ENCODE data around the gene NAA10. TPM values are rescaled to one million over a fixed set of nuclear protein-coding genes. Genes with fewer than 3 reads are reported as not detected.

The NAA10 gene
- total RNA-seq, 1 donor from 2014 or later = 94.4 TPM

DNA sequence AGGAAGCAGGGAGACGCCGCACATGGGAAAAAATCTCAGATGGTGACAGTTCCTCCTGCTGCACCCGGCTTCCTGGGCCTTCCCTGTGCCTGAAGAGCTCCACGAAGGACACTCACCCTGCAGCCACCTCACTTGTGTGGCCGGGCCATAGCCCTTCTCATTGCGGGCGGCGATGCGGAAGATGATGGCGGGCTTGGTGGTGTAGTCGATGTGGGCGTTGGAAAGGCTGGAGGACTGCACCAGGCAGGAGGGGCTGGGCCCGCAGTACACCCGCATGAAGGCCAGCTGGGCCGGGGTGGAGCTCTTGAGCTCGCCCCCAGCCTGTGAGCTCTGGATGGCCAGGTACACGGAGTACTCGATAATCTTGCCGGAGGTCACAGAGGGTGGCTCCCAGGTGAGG is 15.3 kb upstream of the NAA10 start:
- intact Hi-C loops (cut with micrococcal nuclease) = no loop called here

DNA sequence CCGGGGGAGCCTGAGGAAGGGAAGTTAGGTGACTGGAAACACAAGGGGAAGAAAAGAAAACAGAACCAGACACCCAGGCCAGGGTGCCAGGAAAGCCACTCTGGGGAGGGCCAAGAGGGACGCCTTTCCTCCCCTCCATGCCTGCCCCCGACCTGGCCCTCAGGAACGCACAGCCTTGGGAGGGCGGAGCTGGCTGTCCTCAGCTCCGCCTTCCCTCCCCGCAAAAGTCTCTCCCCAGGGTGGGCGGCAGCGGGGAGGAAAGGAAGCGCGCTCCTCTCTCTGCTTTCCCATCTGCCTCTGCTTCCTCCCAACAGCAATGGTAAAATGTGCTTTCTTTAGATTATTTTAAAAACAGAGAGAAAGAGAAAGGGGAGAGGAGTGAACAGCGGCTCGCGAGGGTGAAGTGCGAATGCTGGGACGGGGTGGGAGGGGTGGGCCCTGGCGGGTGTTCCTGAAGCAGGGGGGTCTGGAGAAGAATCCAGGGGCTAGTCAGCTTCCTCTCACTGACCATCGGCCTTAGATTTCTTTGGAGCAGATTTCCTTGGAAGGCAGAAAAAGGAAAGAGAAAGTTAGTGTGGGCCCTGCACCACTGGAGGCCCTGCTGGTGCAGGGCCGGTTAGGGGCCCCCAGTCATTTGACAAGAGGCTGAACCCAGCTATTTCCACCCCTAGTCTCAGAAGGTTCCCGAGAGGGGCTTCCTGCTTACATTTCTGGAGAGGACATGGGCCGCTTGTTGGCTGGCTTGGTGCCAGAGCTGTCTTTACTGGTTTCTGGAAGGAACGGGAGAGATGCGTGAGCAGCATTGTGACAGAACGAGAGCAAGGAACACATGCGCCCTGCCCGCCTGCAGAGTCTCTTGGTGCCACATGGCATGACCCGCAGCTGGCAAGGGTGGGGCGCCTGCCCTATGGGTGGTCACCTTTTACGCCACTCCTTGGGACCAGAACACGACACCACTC is 14.3 kb upstream of the NAA10 start:
- intact Hi-C loops (cut with micrococcal nuclease) = no loop called here

DNA sequence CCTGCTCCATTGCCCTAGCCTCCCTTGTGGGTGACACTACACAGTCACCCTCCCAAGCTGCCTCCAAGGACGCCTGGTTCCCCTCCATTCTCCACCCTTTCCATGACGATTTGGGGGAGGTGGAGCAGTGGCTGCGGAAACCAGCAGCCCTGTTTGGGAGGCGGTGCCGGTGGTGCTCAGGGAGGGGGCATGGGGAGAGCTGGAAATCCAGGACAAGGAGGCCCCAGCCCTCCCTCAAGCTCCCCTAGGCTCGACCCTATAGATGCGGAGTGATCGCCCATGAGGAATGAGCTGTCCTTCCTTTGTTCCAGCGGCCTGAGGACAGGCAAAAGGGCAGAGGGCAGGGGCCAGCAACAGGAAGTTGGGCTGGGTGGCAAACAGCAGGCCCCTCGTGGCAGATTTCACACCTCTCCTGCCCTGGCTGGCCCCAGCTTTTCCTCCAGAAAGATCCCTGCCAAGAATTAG is 13.2 kb upstream of the NAA10 start:
- intact Hi-C loops (cut with micrococcal nuclease) = no loop called here

DNA sequence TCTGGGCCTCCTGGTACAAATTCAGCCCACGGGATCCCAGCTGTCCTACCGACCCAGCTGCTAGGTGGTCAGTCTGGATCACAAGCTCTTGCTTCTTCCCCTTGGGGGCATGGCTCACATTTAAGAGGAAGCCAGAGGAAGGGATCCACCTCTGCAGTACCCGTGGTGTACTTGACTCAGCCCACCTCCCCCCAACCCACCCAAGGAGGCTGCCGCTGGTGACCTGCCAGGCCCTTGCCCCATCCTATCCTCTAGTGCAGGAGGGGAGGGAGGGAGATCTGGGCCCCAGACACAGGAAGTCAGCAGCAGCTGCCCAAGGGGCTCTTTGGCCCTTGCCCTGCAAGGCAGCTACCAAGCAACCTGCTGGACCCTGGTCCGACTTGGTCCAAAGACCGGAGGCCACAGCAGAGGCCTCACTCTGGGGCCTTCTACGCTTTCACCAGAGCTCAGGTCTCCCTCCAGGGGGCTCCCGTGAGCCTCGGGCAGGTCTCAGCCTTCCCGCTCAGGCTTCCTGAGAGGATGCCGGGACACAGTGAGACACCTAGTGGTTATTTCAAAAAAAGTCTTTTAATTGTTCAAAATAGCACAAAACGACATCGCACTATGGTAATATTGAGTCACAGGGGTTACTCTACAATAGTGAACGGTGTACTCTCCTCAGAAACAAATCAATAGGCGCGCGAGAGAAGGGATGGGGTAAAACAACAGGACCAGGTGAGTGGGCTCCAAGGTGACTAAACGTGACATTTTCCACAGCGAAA is 12.4 kb upstream of the NAA10 start:
- intact Hi-C loops (cut with micrococcal nuclease) = loop anchor here (1.0 to 2.0 kb wide), 3 partner anchors 19 to 183 kb away; partner anchors contain the start of gene PLXNB3

DNA sequence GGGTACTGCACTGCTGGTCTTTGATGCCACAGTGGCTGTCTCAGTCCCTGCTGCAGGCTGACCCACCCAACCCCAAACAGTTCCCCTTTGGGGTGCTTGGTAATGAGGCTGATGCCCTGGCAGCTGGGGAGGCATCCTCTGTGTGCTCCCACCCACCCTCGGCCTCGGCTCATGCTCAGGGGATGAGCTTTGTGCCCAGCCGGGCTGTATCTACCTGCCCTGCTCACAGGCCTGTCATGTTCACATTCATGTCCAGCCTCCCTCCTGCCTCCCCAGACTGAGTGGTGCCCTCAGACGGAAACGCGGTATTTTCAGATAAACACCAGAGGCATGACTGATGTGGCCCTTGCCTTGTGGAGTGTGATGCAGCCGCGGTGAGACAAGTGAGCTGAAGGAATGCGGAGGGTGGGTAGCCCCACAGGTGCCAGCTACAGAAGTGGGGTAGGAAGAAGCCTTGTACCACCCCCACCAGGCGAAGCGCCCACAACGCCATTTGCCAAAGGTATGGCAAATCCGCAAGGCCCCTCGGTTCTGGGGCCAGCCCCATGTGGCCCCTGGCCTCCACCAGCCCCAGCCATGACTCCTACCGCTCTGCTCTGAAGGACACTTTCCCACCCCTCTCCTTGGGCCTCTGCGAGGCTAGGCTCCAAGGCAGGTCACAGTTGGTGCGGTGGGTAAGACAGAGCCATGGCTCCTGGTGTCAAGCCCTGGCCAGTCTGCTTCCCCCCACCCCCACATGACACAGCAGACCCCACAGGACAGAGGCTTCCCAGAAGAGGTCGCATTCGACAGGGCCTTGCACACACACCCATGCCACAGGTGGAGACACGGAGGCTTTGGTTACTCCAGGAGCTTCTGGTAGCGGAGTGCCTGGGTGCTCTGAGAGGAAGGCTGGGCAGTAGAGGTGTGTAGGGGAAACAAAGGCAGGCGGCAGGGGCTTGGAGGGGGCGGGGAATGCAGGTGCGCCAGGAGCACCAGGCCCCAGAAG is 11.4 kb upstream of the NAA10 start:
- intact Hi-C loops (cut with micrococcal nuclease) = loop anchor here (2.0 kb wide), 1 partner anchor 21 kb away; no protein-coding TSS in a partner anchor

DNA sequence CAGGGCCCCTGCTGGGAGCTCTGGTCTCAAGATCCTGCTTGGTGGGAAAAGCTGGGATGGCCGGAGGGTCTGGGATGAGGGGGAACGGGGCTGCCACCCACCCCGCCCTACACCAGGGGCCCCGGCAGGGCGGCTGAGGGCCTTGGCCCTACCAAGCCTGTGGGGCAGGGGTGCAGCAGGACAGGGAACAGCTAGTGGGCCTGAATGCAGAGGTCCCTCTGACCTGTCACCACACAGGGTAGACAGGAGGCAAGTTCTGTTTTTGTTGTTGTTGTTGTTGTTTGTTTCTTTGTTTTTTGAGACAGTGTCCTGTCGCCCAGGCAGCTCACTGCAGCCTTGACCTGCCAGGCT is 9.9 kb upstream of the NAA10 start:
- intact Hi-C loops (cut with micrococcal nuclease) = no loop called here

DNA sequence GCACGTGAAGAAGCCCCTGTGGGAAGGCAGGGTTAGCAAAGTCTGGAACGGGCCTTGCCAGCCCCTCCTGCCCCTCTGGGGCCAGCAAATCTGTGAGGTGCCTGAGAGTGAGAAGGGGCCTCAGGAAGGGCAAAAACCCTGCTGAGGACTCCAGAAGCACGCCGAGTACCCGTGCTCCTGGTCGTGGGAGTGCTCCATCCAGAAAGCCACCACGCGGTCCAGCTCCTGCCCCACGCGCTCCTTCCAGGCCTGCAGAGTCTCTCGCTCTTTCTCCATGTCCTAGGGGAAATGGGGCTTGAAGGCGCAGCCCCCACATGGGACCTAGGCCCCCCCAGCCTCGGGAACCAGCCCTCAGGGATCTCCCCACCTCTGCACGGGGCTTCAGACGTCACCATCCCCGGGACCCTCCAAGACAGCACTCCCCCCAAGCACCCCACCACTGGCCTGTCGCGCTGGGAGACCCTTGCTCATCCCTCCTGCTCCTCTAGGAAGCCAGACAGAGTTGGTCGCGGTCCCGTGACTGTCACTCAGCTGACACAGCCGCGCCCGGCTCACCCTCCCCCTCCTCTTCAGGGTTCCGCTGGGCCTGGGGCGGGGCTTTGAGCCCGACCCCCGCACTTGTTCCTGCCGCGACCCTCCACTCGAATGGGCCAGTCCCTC is 9.4 kb upstream of the NAA10 start, which contains the start of gene RENBP:
RENBP (minus strand) TSS at position 504 of the 660 bp plus-strand sequence; CDS start at position 471, 33 bp downstream.
- intact Hi-C loops (cut with micrococcal nuclease) = no loop called here

DNA sequence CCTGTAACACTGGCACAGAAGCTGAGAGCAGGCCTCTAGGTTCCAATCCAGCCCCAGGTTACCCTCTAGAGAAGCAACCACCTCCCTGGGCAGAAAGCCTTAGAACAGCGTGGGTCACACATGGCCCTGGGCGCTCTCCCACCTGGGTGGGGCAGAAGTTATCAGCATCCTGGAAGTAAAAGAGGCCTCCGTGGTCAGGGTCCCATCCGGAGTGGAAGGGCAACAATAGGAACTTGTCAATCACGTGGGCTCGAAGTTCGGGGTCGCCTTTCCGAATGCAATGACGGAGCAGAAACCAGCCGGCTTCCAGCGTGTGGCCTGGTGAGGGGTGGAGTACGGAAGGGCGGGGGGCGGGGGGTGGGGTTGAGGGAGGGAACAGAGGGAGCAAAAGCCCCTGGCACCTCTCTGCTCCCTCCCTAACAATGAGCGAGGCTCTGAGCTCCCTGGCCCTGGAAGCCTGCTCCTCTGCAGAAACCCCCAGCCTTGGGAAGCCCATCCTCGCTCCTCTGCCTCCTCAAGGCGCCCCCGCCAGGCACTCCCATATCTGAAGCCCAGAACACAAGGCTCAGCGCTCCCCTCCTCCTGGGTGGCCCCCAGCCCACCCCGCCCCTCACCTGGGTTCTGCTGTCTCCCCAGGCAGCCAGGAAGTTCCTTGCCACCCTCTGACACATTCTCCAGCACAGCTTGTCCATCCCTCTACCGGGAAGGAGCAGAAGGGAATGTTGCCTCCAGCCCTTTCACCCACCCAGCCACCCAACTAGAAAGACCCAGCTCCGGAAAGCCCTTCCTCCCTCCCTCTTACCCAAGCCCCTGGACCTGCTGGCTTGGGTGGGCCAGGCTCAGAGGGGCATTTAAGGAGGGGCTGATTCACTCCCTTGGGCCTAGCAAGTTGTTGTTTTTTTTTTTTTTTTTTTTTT is 6.8 kb upstream of the NAA10 start:
- intact Hi-C loops (cut with micrococcal nuclease) = no loop called here

DNA sequence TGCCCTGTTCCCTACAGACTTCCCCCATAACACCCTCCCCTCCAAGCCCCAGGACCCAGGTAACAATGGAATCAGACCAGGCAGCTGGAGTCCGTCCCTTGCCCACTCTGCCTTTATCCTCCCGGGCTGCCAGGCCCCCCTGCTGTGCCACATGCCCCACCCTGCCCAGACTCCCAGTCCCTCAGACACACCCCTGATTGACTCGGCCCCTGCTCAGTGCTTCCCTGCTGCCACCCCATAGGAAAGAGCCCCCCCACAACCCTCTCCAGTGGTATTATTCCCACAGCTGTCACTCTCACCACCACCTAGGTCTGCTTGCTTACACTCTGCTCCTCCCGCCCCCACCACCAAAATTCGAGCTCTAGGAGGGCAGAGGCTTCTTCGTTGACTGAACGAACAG is 4.7 kb upstream of the NAA10 start:
- intact Hi-C loops (cut with micrococcal nuclease) = no loop called here

DNA sequence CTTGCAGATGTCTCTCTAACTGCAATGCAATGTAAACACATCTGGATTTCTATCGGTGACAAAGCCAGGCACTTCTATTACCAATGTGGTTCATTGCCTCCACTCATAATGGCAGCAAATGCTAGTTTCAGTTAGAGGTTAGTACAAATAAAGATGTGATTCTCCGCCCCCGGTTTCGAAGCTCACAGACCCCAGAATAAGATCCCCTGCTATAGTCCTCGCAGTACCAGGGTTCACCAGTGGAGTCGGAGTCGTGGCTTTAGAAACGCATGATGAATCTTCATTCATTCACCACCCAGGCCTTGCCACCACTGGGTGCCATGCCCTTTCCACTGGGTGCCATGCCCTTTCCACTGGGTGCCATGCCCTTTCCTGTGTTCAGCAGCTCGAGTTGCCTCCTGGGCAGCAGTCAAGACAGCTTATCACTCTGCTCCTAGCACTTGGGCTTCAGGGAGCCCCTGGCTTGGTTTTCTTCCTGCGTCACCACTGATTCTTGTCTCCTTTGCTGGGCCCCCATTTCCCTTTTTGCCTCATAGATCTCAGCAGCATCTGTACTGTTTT is 3.5 kb upstream of the NAA10 start:
- intact Hi-C loops (cut with micrococcal nuclease) = no loop called here

DNA sequence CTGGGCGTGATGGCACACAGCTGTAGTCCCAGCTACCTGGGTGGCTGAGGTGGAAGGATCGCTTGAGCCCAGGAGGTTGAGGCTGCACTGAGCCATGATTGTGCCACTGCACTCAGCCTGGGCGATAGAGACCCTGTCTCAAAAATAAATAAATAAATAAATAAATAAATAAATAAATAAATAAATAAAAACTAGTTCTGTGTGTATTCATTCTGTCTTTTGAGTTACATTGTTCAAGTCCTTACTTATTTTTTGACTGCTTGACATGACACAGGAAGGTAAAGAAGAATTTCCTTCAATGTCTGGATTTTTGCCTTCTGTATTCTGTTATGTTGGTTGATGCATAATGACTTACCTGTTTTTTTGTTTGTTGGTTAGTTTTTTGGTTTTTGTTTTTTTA is 2.2 kb upstream of the NAA10 start:
- intact Hi-C loops (cut with micrococcal nuclease) = no loop called here

DNA sequence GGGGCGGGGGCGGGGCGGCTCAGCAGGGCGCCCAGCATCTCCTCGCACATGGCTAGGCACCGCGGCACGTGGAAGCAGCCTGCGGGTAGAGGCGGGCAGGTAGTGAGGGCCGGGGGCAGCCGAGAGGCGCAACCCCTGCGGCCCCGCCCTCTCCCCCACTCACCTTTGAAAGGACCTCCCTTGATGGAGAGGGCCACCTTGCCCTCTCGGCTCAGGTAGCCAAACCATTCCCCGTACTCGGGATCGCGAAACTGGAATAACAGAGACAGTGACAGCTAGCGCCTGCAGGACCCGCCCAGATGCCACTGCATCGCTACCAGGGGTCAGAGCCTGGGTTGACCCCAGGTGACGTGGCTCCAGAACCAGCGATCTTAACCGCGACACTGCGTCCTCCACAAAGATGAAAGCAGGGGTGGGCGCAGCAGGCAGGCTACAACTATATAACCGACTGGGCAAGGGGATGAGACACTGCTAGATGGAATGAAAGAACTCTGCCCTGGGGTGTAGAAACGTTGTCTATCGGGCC is 552 bp upstream of the NAA10 start:
- intact Hi-C loops (cut with micrococcal nuclease) = no loop called here

DNA sequence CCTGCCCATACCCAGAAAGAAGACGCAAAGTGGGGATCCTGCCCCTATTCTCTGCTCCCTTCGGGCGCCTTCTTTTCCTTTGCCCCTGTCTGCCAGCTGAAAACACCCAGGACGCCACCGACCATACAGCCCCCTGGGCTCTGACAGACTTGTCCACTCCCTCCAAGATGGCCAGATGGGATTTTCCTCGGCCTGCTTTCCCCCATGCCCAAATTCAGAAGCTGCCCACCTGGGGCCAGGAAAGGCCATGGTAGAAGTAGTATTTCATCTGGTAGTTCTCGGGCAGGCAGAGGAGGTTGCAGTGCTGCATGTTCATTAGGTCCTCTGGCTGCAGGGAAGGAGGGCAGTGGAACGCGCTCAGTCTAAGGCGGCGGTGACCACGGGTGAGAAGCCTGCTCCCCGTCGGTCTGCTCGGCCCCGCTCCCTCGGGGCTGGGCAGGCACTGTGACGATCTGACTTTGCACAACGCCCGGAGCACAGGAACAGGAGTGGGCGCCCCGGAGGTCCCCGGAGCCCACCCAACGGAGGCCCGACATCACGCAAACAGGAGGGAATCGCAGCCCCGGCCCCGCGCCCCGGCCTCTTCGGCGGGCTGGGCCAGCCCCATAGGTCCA is 582 bp downstream of the NAA10 start:
- intact Hi-C loops (cut with micrococcal nuclease) = no loop called here

DNA sequence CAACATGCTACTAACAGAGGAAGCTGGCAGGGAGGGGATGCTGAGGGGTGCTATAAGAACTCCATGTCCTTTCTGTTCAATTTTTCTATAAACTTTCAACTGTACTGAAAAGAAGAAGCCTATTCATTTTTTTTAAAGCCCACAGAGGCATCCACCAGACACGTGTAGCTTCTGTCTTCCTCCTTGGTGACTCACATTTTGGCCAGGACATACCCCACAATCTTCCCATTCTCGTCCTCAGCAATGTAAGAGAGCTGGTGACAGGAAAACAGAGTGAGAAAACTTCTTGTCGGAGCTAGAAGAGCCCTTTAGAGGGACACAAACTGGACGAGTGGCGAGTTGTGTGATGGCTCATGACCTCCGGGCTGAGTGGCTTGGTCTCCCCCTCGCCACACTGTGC is 1.1 kb downstream of the NAA10 start:
- intact Hi-C loops (cut with micrococcal nuclease) = no loop called here

DNA sequence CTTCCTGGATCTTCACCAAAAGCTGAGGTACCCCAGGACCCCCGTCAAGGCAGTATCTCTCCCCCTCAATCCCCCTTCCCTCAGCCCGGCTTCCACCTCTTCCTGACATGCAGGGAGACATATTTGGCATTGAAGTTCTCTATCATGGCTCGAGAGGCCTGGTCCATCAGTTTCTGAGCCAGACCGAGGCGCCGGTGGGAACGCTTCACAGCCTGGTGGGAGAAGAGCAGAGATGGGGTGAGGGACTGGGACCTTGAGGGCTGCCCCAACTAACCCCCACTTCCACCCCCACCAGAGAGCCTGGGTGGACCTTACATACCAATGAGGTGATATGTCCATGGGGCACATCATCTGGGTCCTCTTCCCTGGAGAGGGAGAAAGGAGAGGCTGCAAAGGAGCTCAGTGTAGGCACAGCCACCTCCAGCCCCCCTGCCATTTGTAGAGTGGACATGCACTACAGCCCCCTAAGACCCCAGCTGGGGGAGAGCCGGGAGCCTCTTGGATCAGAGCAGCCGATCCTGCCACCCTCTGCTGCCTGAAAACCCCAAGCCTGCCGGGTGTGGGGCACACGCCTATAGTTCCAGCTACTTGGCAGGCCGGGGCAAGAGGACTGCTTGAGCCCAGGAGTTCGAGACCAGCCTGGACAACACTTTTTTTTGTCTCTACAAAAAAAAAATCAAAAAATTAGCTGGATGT is 2.5 kb downstream of the NAA10 start:
- intact Hi-C loops (cut with micrococcal nuclease) = no loop called here

DNA sequence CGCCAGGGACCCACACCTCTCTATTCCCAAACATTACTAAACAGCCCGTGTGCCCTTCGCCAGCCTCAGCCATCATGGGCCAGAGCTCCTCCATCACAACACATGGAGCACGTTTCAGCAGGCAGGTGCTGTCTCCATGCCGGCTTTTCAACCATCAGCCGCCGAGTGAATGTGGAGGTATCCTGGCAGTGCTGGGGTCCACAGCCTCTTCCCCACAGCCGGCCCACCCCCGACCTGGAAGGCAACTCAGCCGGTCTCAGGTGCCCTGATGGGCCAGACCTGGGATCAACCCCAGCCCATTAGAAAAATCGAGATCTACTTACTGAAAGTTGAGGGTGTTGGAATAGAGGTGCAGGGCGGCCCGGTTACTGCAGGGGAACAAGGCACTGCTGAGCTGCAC is 3.1 kb downstream of the NAA10 start:
- intact Hi-C loops (cut with micrococcal nuclease) = no loop called here

DNA sequence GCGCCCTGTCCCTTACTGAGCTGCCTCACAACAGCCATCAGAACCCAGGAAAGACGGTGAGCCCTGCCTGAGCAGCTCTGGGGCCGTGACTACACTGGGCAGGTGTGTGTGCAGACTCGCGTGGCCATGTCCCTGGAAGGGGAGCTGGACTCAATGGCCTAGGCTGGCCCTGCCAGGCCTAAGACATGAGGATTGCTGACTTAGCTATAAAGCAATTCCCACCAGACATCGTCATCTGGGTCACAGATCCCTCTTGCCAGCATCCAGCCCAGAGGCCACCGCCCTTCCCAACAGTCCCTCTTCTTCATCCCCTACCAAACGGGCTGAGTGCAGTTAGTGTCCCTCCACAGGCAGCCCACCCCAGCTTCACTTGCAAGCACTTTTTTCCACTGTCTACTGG is 3.7 kb downstream of the NAA10 start:
- intact Hi-C loops (cut with micrococcal nuclease) = no loop called here

All from T-helper 2 cell treated with Interferon-gamma antibody and Interleukin-4, amounts not matched to agents 100 ng/mL and 5 ng/mL, for 36 hours (primary cell).